ENCODE results near the gene TARBP1.

TARBP1 gene

GRCh38 chr1:234484991-234485739 is 6.2 kb upstream of the TARBP1 start:
- H3K79me2 ChIP-seq, result no peaks in the 10 kb centered on the region
- no peaks in the 10 kb centered on the region for H3K36me3 ChIP-seq (ENCODE audit: control insufficient read depth, insufficient read depth, low read length)
- no peaks in the 10 kb centered on the region for H3K4me1 ChIP-seq
- H3K27me3 ChIP-seq (ENCODE audit: control insufficient read depth, insufficient read depth, low read length), result no peaks in the 10 kb centered on the region
- no peak overlapping the region for H3K27ac ChIP-seq
- H3K4me2 ChIP-seq (ENCODE audit: low read length), result no peak overlapping the region
- no peak overlapping the region for H2AFZ ChIP-seq
- TF ChIP-seq CTCF (IDR thresholded peaks at IDR 0.05), result no peak
- no peaks in the 10 kb centered on the region for H3K9me3 ChIP-seq (ENCODE audit: control insufficient read depth, low read length)
- no peak overlapping the region for H3K9ac ChIP-seq
- H3K4me3 ChIP-seq (ENCODE audit: low read depth, low read length), result no peak overlapping the region

- Histone ChIP-seq H3K27ac (no peak overlapping the region), H3K9ac (no peak overlapping the region), H3K27me3 (ENCODE audit: control insufficient read depth, insufficient read depth, low read length) (no peaks in the 10 kb centered on the region), H3K4me1 (no peaks in the 10 kb centered on the region), H3K9me3 (ENCODE audit: control insufficient read depth, low read length) (no peaks in the 10 kb centered on the region), H3K79me2 (no peaks in the 10 kb centered on the region), H3K4me3 (ENCODE audit: low read depth, low read length) (no peak overlapping the region), H3K4me2 (ENCODE audit: low read length) (no peak overlapping the region), H2AFZ (no peak overlapping the region), H3K36me3 (ENCODE audit: control insufficient read depth, insufficient read depth, low read length) (no peaks in the 10 kb centered on the region)
- TF ChIP-seq CTCF (IDR thresholded peaks at IDR 0.05), result no peak
These were observed 5.2 kb upstream of the TARBP1 start for GRCh38 chr1:234484218-234484617.

GRCh38 chr1:234481771-234482170 is 2.8 kb upstream of the TARBP1 start:
- Histone ChIP-seq H3K79me2 (no peaks in the 10 kb centered on the region), H3K9me3 (ENCODE audit: control insufficient read depth, low read length) (no peaks in the 10 kb centered on the region), H3K36me3 (ENCODE audit: control insufficient read depth, insufficient read depth, low read length) (no peaks in the 10 kb centered on the region), H3K27ac (no peak overlapping the region), H3K4me2 (ENCODE audit: low read length) (no peak overlapping the region), H3K4me1 (no peaks in the 10 kb centered on the region), H3K27me3 (ENCODE audit: control insufficient read depth, insufficient read depth, low read length) (no peaks in the 10 kb centered on the region), H2AFZ (no peak overlapping the region), H3K9ac (no peak overlapping the region), H3K4me3 (ENCODE audit: low read depth, low read length) (no peak overlapping the region)
- TF ChIP-seq CTCF (IDR thresholded peaks at IDR 0.05), result no peak

- H3K36me3 ChIP-seq (ENCODE audit: control insufficient read depth, insufficient read depth, low read length), result no peaks in the 10 kb centered on the region
- no peaks in the 10 kb centered on the region for H3K4me1 ChIP-seq
- no peaks in the 10 kb centered on the region for H3K79me2 ChIP-seq
- no peaks in the 10 kb centered on the region for H3K27me3 ChIP-seq (ENCODE audit: control insufficient read depth, insufficient read depth, low read length)
- no peak overlapping the region for H3K4me2 ChIP-seq (ENCODE audit: low read length)
- H3K9ac ChIP-seq, result no peak overlapping the region
- H2AFZ ChIP-seq, result no peak overlapping the region
- no peak overlapping the region for H3K27ac ChIP-seq
- no peak overlapping the region for H3K4me3 ChIP-seq (ENCODE audit: low read depth, low read length)
- TF ChIP-seq CTCF (IDR thresholded peaks at IDR 0.05), result no peak
- H3K9me3 ChIP-seq (ENCODE audit: control insufficient read depth, low read length), result no peaks in the 10 kb centered on the region
These were observed 887 bp upstream of the TARBP1 start for GRCh38 chr1:234479866-234480265.

- no peak for TF ChIP-seq CTCF (IDR thresholded peaks at IDR 0.05)
- no peaks in the 10 kb centered on the region for H3K9me3 ChIP-seq (ENCODE audit: control insufficient read depth, low read length)
- peak overlapping the region; percentile 85 for H3K4me2 ChIP-seq (ENCODE audit: low read length)
- no peaks in the 10 kb centered on the region for H3K4me1 ChIP-seq
- no peaks in the 10 kb centered on the region for H3K79me2 ChIP-seq
- peak overlapping the region; percentile 91 for H2AFZ ChIP-seq
- H3K4me3 ChIP-seq (ENCODE audit: low read depth, low read length), result peak overlapping the region; percentile 63
- peak overlapping the region; percentile 24 for H3K27ac ChIP-seq
- H3K9ac ChIP-seq, result no peak overlapping the region
- H3K36me3 ChIP-seq (ENCODE audit: control insufficient read depth, insufficient read depth, low read length), result no peaks in the 10 kb centered on the region
- H3K27me3 ChIP-seq (ENCODE audit: control insufficient read depth, insufficient read depth, low read length), result no peaks in the 10 kb centered on the region
These were observed 256 bp upstream of the TARBP1 start for GRCh38 chr1:234479310-234479559.

All from parathyroid adenoma (tissue), 2 donors.